GM12892 (cell line): ENCODE measurements around the gene LTB4R2.

Experiments
- POLR2A ChIP-seq: IDR thresholded peaks from 2 replicates; pipeline ENCODE4 v1.6.1; 2011; ENCODE audit warnings: low read depth, low read length, control low read depth
- POLR2AphosphoS5 ChIP-seq: IDR thresholded peaks from 2 replicates; pipeline ENCODE4 v1.6.1; 2011; ENCODE audit warnings: low read depth, low read length, control low read depth
- TAF1 ChIP-seq: IDR thresholded peaks from 2 replicates; pipeline ENCODE4 v1.6.1; 2011; ENCODE audit warnings: low read depth, mild to moderate bottlenecking, control low read depth, low read length, borderline replicate concordance

DNA sequence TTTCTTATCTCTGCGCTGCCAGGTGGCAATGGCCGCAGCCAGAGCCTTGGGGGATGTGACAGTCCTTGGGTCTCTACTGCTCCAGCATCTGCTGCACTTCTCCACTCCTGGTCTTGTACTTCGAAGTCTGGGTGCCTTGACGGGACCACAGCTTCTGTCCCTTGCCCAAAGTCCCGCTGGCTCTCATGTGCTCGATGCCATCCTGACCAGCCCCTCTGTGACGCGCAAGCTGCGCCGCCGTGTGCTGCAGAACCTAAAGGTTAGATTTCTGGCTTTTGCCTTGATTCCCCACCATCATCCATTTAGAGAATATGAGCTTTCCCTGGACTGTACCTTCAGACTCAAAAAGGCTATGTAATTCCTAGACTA is 5.9 kb upstream of the LTB4R2 start:
- TF ChIP-seq POLR2AphosphoS5 (no peak), POLR2A (no peak), TAF1 (no peak)
